Epithelial cell of proximal tubule (primary cell): ENCODE measurements around the gene LARGE1. TPM values are rescaled to one million over a fixed set of nuclear protein-coding genes. Genes with fewer than 3 reads are reported as not detected.

Experiments used
- DNase-seq: peaks from one replicate; pipeline ENCODE4 v3.0.0-alpha.2; 2011; ENCODE audit warnings: low read depth
- H3K4me3 ChIP-seq: 2 replicates; pipeline ENCODE4 v1.5.1; 2011; ENCODE audit warnings: low read depth, mild to moderate bottlenecking, low read length
- total RNA-seq: library from RNA; depleted of rRNA; stranded (reverse); fragments of >200 nt; gene quantifications from 2 replicates; pipeline ENCODE4 v1.2.3, GENCODE V29; 2015
- TF ChIP-seq, protein P1 (sequence below): conservative IDR thresholded peaks from 2 replicates; pipeline ENCODE4 v1.5.1; 2012; ENCODE audit warnings: low read depth, mild to moderate bottlenecking, low read length

The LARGE1 gene
- total RNA-seq, 1 donor from 2014 or later: 18.3 TPM

DNA sequence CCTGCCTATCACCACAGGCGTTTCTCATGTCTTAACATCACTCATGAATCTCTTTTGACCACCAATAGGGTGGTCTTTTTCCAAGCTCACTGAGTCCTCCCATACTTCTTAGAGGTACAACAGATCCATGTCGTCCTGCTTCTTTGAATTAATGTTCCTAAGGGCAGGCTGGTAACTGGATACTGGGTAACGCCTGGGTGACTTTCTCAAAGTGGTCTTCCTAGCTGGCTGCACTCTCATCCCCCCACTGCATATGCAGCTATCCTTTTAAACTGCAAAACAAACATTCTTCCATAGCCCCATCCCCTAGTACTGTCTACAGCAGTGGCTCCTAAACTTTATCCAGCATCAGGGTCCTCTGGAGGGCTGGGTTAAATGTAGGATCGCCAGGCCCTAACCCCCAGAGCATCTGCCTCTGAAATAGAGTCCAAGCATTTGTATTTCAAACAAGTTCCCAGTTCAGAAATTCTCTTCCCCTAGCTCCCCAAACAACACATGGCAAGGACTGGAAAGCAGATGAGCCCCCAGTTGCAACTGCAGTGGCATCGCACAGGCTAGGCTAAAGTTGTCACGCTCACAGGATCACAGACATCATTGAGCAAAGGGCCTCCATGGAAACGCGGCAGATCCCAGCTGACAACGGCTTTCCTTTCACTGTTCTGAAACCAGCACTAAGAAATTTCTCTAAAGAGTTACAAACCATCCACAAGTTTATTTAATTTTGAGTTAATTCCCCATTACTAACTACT lies 204.9 kb downstream of the LARGE1 start:
- no peak overlapping the region for H3K4me3 ChIP-seq
- DNase-seq: no peak
- TF ChIP-seq, protein P1, sequence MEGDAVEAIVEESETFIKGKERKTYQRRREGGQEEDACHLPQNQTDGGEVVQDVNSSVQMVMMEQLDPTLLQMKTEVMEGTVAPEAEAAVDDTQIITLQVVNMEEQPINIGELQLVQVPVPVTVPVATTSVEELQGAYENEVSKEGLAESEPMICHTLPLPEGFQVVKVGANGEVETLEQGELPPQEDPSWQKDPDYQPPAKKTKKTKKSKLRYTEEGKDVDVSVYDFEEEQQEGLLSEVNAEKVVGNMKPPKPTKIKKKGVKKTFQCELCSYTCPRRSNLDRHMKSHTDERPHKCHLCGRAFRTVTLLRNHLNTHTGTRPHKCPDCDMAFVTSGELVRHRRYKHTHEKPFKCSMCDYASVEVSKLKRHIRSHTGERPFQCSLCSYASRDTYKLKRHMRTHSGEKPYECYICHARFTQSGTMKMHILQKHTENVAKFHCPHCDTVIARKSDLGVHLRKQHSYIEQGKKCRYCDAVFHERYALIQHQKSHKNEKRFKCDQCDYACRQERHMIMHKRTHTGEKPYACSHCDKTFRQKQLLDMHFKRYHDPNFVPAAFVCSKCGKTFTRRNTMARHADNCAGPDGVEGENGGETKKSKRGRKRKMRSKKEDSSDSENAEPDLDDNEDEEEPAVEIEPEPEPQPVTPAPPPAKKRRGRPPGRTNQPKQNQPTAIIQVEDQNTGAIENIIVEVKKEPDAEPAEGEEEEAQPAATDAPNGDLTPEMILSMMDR: no peak

DNA sequence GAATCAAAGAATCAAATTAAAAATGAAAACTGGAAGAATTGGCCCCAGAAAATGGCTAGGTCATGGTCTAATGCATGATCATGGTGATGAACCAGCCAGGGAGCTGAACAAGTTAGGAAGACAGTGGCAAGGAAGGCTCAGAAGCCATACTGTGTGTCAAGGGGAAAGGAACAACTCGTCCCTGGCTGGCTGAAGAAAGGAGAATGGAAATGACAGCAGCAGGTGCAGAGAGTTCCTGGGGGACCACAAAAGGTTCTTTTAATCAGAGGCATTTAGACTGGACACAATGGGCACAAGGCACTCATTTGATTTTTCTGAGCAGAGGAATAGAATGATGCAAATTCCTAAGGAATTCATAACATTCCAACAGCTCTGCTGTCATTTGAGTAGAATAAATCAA lies 209.9 kb downstream of the LARGE1 start:
- DNase-seq: no peak
- TF ChIP-seq, protein P1: no peak
- no peak overlapping the region for H3K4me3 ChIP-seq

DNA sequence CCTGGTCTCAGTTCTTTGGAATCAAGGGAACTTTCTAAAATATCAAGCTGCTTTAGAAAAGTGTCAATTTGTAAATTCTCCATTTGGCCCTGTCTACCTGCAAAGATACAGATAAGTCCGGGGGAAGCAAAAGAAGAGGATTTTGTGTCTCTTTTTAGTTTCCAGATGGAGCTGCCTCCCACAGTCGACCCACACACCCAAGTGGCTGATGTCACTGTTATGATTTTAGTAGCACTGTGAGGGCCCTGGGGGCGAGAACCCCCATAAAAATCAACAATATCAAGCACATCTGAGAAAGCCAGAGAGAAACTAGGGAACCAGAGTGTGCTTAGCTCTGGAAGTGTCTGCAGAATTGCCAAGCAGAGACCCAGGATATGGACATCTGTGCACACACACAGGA lies 212.7 kb downstream of the LARGE1 start:
- DNase-seq: no peak
- TF ChIP-seq, protein P1: no peak
- H3K4me3 ChIP-seq: no peak overlapping the region

DNA sequence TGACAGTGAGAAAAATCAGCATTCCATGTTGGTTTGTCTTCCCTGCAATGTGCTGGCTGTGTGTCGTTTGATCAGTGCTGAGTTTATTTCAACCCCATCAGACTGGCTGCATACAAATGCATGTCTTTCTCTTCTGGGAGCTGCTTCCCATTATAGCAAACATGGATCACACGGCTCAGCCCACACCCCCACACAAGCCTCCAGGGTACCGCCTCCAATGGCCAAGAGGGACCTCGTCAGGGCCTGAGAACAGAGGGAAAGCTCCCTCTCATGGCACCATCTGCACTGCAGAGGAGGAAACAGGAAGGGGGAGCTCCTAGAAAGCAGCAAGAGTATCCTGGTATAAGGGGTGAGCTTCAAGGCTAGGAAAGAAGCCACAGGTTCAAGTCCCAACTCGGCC lies 214.2 kb downstream of the LARGE1 start:
- TF ChIP-seq, protein P1: no peak
- H3K4me3 ChIP-seq: no peak overlapping the region
- DNase-seq: no peak

DNA sequence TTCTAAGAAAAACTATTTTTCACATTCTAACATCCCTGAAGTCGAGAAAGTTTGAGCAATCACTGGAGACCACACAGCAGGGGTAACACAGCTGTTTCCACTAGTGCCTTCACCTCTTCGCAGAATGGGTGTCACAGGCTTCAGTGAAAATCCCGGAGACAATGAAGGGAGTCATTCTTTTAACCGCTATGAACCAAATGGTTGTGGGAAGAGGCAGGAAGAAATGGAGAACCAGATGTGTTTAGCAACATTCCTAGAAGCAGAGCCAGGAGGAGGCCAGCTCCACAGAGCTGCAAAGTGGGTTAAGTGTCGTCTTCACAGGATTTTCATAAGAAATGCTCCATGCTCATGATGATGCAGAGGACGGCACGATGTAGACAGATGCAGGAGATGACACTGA lies 221.1 kb downstream of the LARGE1 start:
- TF ChIP-seq, protein P1: no peak
- no peak for DNase-seq
- no peak overlapping the region for H3K4me3 ChIP-seq

DNA sequence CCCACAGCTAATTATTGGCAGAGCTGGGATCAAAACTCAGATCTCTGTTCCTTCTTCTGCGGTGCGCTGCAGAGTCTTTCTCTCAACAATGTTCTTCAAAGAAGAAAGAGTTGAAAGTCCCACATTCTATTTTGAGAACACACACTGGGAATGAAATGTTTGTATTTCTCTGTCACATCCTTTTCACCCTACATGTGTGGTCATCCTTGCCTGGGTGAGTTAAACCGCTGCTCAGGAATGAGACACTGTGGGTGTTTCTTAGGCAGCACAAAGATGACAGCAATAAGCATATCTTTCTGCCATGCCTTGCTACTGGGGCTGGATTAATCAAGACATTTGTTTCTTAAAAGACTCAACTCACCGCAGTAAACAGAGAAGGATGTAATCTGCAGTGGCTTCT lies 222.6 kb downstream of the LARGE1 start:
- no peak overlapping the region for H3K4me3 ChIP-seq
- DNase-seq: no peak
- TF ChIP-seq, protein P1: no peak

DNA sequence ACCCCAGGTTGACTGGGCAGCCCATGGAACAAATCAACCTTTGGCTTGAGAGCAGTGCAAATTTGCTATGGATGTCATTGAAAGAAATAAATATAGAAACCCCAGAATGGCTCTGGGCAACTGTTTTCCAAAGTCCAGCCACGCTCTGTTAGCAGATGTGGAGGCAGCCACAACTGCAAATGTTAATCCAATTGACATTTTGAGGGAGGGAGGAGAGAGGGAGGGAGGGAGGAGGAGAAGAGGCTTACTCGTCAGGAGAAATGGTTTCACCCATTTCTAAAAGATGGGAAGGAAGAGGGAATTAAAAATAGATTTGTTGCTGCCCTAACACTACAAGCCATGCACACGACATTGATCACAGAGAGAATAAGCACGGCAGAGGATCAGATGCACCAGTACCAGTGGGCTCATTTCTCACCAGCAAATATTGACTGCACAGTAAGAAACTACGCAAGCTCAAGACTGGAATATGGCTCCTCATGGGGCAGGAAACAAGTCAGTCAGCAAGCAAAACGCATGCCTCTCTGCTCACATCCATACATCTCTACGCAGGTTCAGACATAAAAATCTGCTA lies 229.1 kb downstream of the LARGE1 start:
- no peak for DNase-seq
- TF ChIP-seq, protein P1: no peak

More for the DNA sequence above, 229.1 kb downstream of the LARGE1 start:
- no peak overlapping the region for H3K4me3 ChIP-seq
